ENCODE measurements around the gene SLC49A3. TPM values are rescaled to one million over a fixed set of nuclear protein-coding genes. Genes with fewer than 3 reads are reported as not detected.

Gene SLC49A3
- 0.09 to 0.28 TPM (median 0.16 TPM) in 5 replicates for total RNA-seq (2022; extraction: Qiagen RNA extraction)

GRCh38 chr4:688854-689681, at the start of gene SLC49A3:
TSS of gene SLC49A3 (minus strand) at chr4:689151. CDS start at chr4:689127, 24 bp downstream.

GRCh38 chr4:705278-706082, 16.5 kb upstream of the SLC49A3 start, which contains the start of gene PCGF3:
TSS of gene PCGF3 (plus strand) at chr4:705832. CDS start at chr4:733681, 27,849 bp downstream.

DNA sequence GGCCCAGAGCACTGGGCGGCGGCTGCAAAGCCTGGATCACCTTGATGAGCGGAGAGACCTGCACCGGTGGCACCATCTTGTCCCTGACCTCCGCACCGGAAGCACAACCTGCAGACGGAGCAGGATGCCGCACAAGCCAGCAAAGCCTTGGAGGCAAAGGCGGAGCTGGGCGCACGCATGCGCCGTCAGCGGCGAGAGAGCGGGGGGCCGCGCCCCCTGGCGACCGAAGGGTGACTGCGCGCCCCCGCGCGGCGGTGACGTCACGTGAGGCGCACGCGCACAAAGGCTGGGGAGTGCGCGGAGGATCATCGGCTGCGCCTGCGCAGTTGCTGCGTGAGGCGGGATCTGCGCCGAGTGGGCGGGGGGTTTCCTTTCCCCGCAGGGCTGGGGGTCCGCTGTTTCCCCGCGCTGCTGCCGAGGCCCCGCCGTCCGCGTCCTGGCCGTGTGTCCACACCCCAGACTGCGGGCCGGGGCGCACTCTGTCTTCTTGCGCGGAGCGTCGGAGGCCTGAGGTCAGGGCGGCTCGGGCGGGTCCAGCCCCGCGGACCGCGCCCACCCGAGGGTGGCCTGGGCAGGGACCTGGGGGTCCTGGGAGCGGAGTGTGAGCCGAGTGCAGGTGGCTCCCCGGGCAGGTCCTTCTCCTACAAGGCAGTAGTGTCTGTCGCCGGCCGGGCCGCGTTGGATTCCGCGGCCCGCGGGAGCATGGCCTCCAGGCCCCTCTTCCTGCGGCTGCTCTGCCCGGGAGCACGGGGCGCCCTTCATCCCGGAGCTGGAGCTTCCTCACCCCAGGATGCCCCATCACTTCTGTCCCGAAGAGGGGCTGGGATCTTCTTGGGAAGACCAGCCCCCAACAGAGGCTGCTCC, 14.5 kb downstream of the SLC49A3 start, which contains the start of the genes ATP5ME and MYL5:
Gene ATP5ME, minus strand, starts transcription at position 105 of the 864 bp plus-strand sequence. Its CDS starts 29 bp downstream, at position 76.
Gene MYL5, plus strand, starts transcription at position 371 of the 864 bp plus-strand sequence. CDS start 3,485 bp downstream, outside the sequence.

Other genes with a start within 250 kb of the SLC49A3 start
- 12.7 to 20.2 TPM (median 13.9 TPM) in 5 replicates for gene ZNF721, start 190.0 kb downstream of the SLC49A3 start, total RNA-seq (2022; extraction: Qiagen RNA extraction)
- gene PIGG, start 189.9 kb downstream of the SLC49A3 start, total RNA-seq (2022; extraction: Qiagen RNA extraction), result 19.6 to 28.1 TPM (median 26.5 TPM) in 5 replicates
- not detected in 5 replicates for gene TMEM271, start 112.9 kb downstream of the SLC49A3 start, total RNA-seq (2022; extraction: Qiagen RNA extraction)
- 0.04 TPM in 1 of 5 replicates, not detected in the others for gene PDE6B, start 63.6 kb downstream of the SLC49A3 start, total RNA-seq (2022; extraction: Qiagen RNA extraction)
- gene ATP5ME, start 14.9 kb downstream of the SLC49A3 start, total RNA-seq (2022; extraction: Qiagen RNA extraction), result 347 to 455 TPM (median 395 TPM) in 5 replicates
- 8.0 to 14.8 TPM (median 12.6 TPM) in 5 replicates for gene MYL5, start 14.6 kb downstream of the SLC49A3 start, total RNA-seq (2022; extraction: Qiagen RNA extraction)
- 15.4 to 22.5 TPM (median 19.0 TPM) in 5 replicates for gene PCGF3, start 16.7 kb upstream of the SLC49A3 start, total RNA-seq (2022; extraction: Qiagen RNA extraction)
- 0.38 to 0.86 TPM (median 0.60 TPM) in 5 replicates for gene CPLX1, start 137.0 kb upstream of the SLC49A3 start, total RNA-seq (2022; extraction: Qiagen RNA extraction)
- gene GAK, start 243.2 kb upstream of the SLC49A3 start, total RNA-seq (2022; extraction: Qiagen RNA extraction), result 34.2 to 53.3 TPM (median 52.0 TPM) in 5 replicates
- gene TMEM175, start 243.3 kb upstream of the SLC49A3 start, total RNA-seq (2022; extraction: Qiagen RNA extraction), result 6.7 to 10.3 TPM (median 9.6 TPM) in 5 replicates